Measurements from ENCODE around the gene S100A3.
A peak's percentile ranks its signal among the peaks of the same experiment; 100 is the strongest.

S100A3 gene

GRCh38 chr1:153547560-153548551, 1.2 kb downstream of the S100A3 start:
- no peak for TF ChIP-seq POLR2A (IDR thresholded peaks at IDR 0.05; ENCODE audit: low read depth, low read length)
- DNase-seq (ENCODE audit: insufficient read length, low spot score) (no peak), FAIRE-seq (no peak)

- TF ChIP-seq POLR2A (IDR thresholded peaks at IDR 0.05; ENCODE audit: low read depth, low read length) = no peak
- no peak for DNase-seq (ENCODE audit: insufficient read length, low spot score)
- FAIRE-seq = no peak
These were observed 2.1 kb downstream of the S100A3 start for GRCh38 chr1:153546796-153547559.

- TF ChIP-seq POLR2A (IDR thresholded peaks at IDR 0.05; ENCODE audit: low read depth, low read length) = no peak
- no peak for FAIRE-seq
- no peak for DNase-seq (ENCODE audit: insufficient read length, low spot score)
These were observed 2.7 kb downstream of the S100A3 start for GRCh38 chr1:153546371-153546770.

GRCh38 chr1:153545067-153546055, 3.7 kb downstream of the S100A3 start, which contains the start of gene S100A4:
TSS of gene S100A4 (minus strand) at chr1:153545806. CDS start at chr1:153544794, 1,012 bp downstream.
- TF ChIP-seq POLR2A (IDR thresholded peaks at IDR 0.05; ENCODE audit: low read depth, low read length) = peak; percentile 14; the same call in 1 of the 2 replicates
- DNase-seq (ENCODE audit: insufficient read length, low spot score) (no peak), FAIRE-seq (no peak)

GRCh38 chr1:153544453-153545066, 4.5 kb downstream of the S100A3 start:
- FAIRE-seq (no peak), DNase-seq (ENCODE audit: insufficient read length, low spot score) (no peak)

GRCh38 chr1:153543736-153544135, 5.3 kb downstream of the S100A3 start:
- FAIRE-seq (no peak), DNase-seq (ENCODE audit: insufficient read length, low spot score) (no peak)

More at GRCh38 chr1:153544453-153545066, 4.5 kb downstream of the S100A3 start:
- TF ChIP-seq POLR2A (IDR thresholded peaks at IDR 0.05; ENCODE audit: low read depth, low read length) = peak; percentile 2; the same call in 1 of the 2 replicates

GRCh38 chr1:153542956-153543711, 5.9 kb downstream of the S100A3 start:
- DNase-seq (ENCODE audit: insufficient read length, low spot score) (no peak), FAIRE-seq (no peak)
- no peak for TF ChIP-seq POLR2A (IDR thresholded peaks at IDR 0.05; ENCODE audit: low read depth, low read length)

More at GRCh38 chr1:153543736-153544135, 5.3 kb downstream of the S100A3 start:
- TF ChIP-seq POLR2A (IDR thresholded peaks at IDR 0.05; ENCODE audit: low read depth, low read length) = no peak

- DNase-seq (ENCODE audit: insufficient read length, low spot score) (no peak), FAIRE-seq (no peak)
- TF ChIP-seq POLR2A (IDR thresholded peaks at IDR 0.05; ENCODE audit: low read depth, low read length) = 0 out of 2 replicates have a peak, but pooled peaks have one; percentile 9
These were observed 7.1 kb downstream of the S100A3 start for GRCh38 chr1:153541641-153542590.

- DNase-seq (ENCODE audit: insufficient read length, low spot score) (no peak), FAIRE-seq (no peak)
- no peak for TF ChIP-seq POLR2A (IDR thresholded peaks at IDR 0.05; ENCODE audit: low read depth, low read length)
These were observed 8.4 kb downstream of the S100A3 start, which contains the start of gene S100A5 for GRCh38 chr1:153540394-153541361. TSS of gene S100A5 (minus strand) at chr1:153540934. CDS start at chr1:153540191, 743 bp downstream.

Measured in H54 (cell line).